OCI-LY7 (cell line): Measurements from ENCODE around the gene ABCC5. TPM values are rescaled to one million over a fixed set of nuclear protein-coding genes. Genes with fewer than 3 reads are reported as not detected.

ENCODE experiments used
- BruUV-seq: library from RNA; stranded (reverse); fragments of 400-500 nt; replicated peaks from 2 replicates; lab custom pipeline; 2021; lab: Mats Ljungman, UMichigan
- CTCF ChIA-PET: fragments of 300-600 bp; sonication (Branson Sonifier 250); formaldehyde crosslinking; loops from one replicate; lab custom pipeline; 2022; ENCODE audit warnings: antibody characterized with exemption; ENCODE audit not compliant: unreplicated experiment; lab: Charles Lee
- POLR2A ChIA-PET: fragments of 300-600 bp; sonication (Branson Sonifier 250); formaldehyde crosslinking; loops from one replicate; lab custom pipeline; 2022; ENCODE audit warnings: antibody characterized with exemption; lab: Charles Lee
- DNase-seq: peaks from one replicate; pipeline ENCODE4 v3.0.0-alpha.2; 2015; ENCODE audit warnings: low spot score
- H2AFZ ChIP-seq: fragments of 200-600 bp; sonication (generic), shearing (Covaris generic); 2 replicates; pipeline ENCODE4 v1.6.1; 2014; ENCODE audit warnings: mild to moderate bottlenecking, antibody characterized with exemption, low read length, moderate library complexity
- H3K27ac ChIP-seq: fragments of 200-600 bp; sonication (generic); 2 replicates; pipeline ENCODE4 v1.5.1; 2014; ENCODE audit warnings: mixed run types, low read depth, mild to moderate bottlenecking, moderate library complexity, low read length, inconsistent platforms; ENCODE audit not compliant: poor library complexity, severe bottlenecking
- H3K36me3 ChIP-seq: fragments of 200-600 bp; sonication (generic); 2 replicates; pipeline ENCODE4 v1.6.1; 2014; ENCODE audit warnings: mild to moderate bottlenecking, antibody characterized with exemption, low read length, moderate library complexity, mixed read lengths; ENCODE audit not compliant: insufficient read depth
- H3K4me1 ChIP-seq: fragments of 200-600 bp; sonication (generic); 2 replicates; pipeline ENCODE4 v1.5.1; 2014; ENCODE audit warnings: mild to moderate bottlenecking, low read length; ENCODE audit not compliant: insufficient read depth, poor library complexity, severe bottlenecking
- H3K4me2 ChIP-seq: fragments of 200-600 bp; sonication (generic); 2 replicates; pipeline ENCODE4 v1.6.1; 2014; ENCODE audit warnings: mild to moderate bottlenecking, low read length
- H3K4me3 ChIP-seq: fragments of 200-600 bp; sonication (generic); 2 replicates; pipeline ENCODE4 v1.5.1; 2014; ENCODE audit warnings: mild to moderate bottlenecking, low read depth, low read length; ENCODE audit not compliant: poor library complexity, severe bottlenecking
- H3K79me2 ChIP-seq: fragments of 200-600 bp; sonication (generic); 2 replicates; pipeline ENCODE4 v1.6.1; 2016; ENCODE audit warnings: low read depth, mild to moderate bottlenecking, low read length, moderate library complexity, mixed read lengths; ENCODE audit not compliant: insufficient read depth
- H3K9me2 ChIP-seq: fragments of 200-600 bp; sonication (generic); 2 replicates; pipeline ENCODE4 v1.6.1; 2016; ENCODE audit warnings: mild to moderate bottlenecking, low read length, mixed read lengths; ENCODE audit not compliant: insufficient read depth
- H3K9me3 ChIP-seq: fragments of 200-600 bp; sonication (generic); 2 replicates; pipeline ENCODE4 v1.6.1; 2014; ENCODE audit warnings: mild to moderate bottlenecking, mixed run types, low read length, mixed read lengths
- H4K20me1 ChIP-seq: fragments of 200-600 bp; sonication (generic); 2 replicates; pipeline ENCODE4 v1.6.1; 2014; ENCODE audit warnings: mild to moderate bottlenecking, antibody characterized with exemption, low read length, moderate library complexity, mixed read lengths; ENCODE audit not compliant: insufficient read depth
- EZH2phosphoT487 ChIP-seq: fragments of 200-600 bp; sonication (generic); IDR thresholded peaks from 2 replicates; pipeline ENCODE4 v1.6.1; 2018; ENCODE audit warnings: low read depth, borderline replicate concordance, mild to moderate bottlenecking, mixed run types, antibody characterized with exemption, low read length, moderate library complexity, mixed read lengths
- intact Hi-C: fragments of 100-400 bp; cut with micrococcal nuclease; formaldehyde crosslinking; loops from one replicate; pipeline ENCODE4 v1.10.0; 2022; ENCODE audit not compliant: unreplicated experiment
- total RNA-seq, 2 experiments: library from RNA; depleted of rRNA in 1 of 2; stranded (reverse); fragments of >200 nt in 1 of 2; shearing (Covaris generic) in 1 of 2; gene quantifications; 2 replicates each; pipeline ENCODE4 v1.2.3, GENCODE V29; 2014 to 2022
- TF ChIP-seq, protein P1 (sequence below): fragments of 200-600 bp; sonication (generic); conservative IDR thresholded peaks from 2 replicates; pipeline ENCODE4 v1.5.1; 2014; ENCODE audit warnings: mild to moderate bottlenecking, antibody characterized with exemption, low read length, moderate library complexity, mixed read lengths

Gene ABCC5
- total RNA-seq, 2 experiments from 2014 or later: 18.1 to 24.8 TPM

DNA sequence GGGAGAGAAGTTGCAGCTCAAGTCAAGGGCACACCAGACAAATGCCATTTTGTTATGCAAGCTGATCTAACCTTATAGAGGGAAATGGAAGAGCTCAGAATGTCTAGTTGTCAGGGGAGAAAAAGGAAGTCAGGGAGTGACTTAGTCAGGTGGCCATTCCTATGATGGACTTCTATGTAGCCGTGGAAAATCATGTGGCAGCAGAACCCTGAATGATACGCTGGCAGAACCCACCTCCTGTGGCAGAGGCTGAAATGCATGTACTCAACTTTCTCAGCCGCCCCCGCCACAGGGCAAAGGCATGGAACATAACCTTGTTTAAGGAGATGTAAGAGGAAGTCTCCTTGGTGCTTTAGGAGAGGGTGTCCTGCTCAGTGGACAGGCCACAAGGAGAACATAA, 95.3 kb downstream of the ABCC5 start:
- DNase-seq: no peak
- no peak overlapping the region for H3K4me3 ChIP-seq
- ChIA-PET POLR2A (no interaction called here), CTCF (no interaction called here)
- H3K4me1 ChIP-seq: no peaks in the 10 kb centered on the region
- no peaks in the 10 kb centered on the region for H3K9me3 ChIP-seq
- no peaks in the 10 kb centered on the region for H4K20me1 ChIP-seq
- intact Hi-C loops: no loop called here
- H3K9me2 ChIP-seq: no peaks in the 10 kb centered on the region
- BruUV-seq: no TSS peak
- H3K79me2 ChIP-seq: no peaks in the 10 kb centered on the region
- TF ChIP-seq, protein P1, sequence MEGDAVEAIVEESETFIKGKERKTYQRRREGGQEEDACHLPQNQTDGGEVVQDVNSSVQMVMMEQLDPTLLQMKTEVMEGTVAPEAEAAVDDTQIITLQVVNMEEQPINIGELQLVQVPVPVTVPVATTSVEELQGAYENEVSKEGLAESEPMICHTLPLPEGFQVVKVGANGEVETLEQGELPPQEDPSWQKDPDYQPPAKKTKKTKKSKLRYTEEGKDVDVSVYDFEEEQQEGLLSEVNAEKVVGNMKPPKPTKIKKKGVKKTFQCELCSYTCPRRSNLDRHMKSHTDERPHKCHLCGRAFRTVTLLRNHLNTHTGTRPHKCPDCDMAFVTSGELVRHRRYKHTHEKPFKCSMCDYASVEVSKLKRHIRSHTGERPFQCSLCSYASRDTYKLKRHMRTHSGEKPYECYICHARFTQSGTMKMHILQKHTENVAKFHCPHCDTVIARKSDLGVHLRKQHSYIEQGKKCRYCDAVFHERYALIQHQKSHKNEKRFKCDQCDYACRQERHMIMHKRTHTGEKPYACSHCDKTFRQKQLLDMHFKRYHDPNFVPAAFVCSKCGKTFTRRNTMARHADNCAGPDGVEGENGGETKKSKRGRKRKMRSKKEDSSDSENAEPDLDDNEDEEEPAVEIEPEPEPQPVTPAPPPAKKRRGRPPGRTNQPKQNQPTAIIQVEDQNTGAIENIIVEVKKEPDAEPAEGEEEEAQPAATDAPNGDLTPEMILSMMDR: no peak
- TF ChIP-seq EZH2phosphoT487: no peak
- H3K27ac ChIP-seq: no peak overlapping the region
- no peak overlapping the region for H2AFZ ChIP-seq
- H3K4me2 ChIP-seq: no peak overlapping the region
- peaks cover 4% of the 10 kb centered on the region; the same call in 1 of the 2 replicates for H3K36me3 ChIP-seq

DNA sequence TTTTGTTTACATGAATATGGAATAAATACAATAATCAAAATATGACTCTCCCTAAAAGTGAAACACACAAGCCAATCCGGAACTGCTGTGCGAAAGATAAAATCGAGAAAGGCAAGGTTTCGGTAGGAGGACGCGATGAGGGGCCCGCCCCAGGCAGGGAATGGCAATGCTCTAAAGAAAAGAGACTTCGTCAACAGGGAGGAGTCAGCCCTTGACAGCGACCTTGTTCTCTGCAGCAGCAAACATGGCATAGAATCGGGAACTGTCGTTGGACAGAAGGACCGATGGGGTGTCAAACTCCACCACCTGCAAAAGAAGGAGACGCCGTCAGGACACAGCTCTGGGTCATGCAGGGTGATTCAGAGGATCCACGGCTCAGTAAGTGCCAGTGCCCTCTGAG, 96.6 kb downstream of the ABCC5 start:
- Histone ChIP-seq H2AFZ (no peak overlapping the region), H3K9me2 (no peaks in the 10 kb centered on the region), H3K4me1 (no peaks in the 10 kb centered on the region), H3K4me3 (no peak overlapping the region), H3K79me2 (no peaks in the 10 kb centered on the region), H3K9me3 (no peaks in the 10 kb centered on the region), H3K27ac (no peak overlapping the region), H3K36me3 (peaks cover 4% of the 10 kb centered on the region; the same call in 1 of the 2 replicates), H3K4me2 (no peak overlapping the region), H4K20me1 (no peaks in the 10 kb centered on the region)
- DNase-seq: no peak
- intact Hi-C loops: no loop called here
- ChIA-PET CTCF (no interaction called here), POLR2A (interaction anchor here (0.6 to 1.1 kb wide), 2 partner anchors 21 to 29 kb away, joined by 3 read pairs; no protein-coding TSS in a partner anchor)
- no peak for TF ChIP-seq EZH2phosphoT487
- TF ChIP-seq, protein P1: no peak
- no TSS peak for BruUV-seq

GRCh38 chr3:183920416-183920815, 97.3 kb downstream of the ABCC5 start:
- no peak for DNase-seq
- H2AFZ ChIP-seq: no peak overlapping the region
- H3K4me3 ChIP-seq: no peak overlapping the region
- ChIA-PET POLR2A (interaction anchor here (0.6 to 1.1 kb wide), 2 partner anchors 21 to 76 kb away, joined by 3 read pairs; no protein-coding TSS in a partner anchor), CTCF (no interaction called here)
- H3K27ac ChIP-seq: no peak overlapping the region
- H3K4me2 ChIP-seq: no peak overlapping the region
- H3K9me3 ChIP-seq: no peaks in the 10 kb centered on the region
- peaks cover 2% of the 10 kb centered on the region; the same call in 1 of the 2 replicates for H3K36me3 ChIP-seq
- no peaks in the 10 kb centered on the region for H4K20me1 ChIP-seq
- TF ChIP-seq EZH2phosphoT487: no peak
- TF ChIP-seq, protein P1: no peak
- intact Hi-C loops: no loop called here
- BruUV-seq: no TSS peak
- no peaks in the 10 kb centered on the region for H3K9me2 ChIP-seq
- H3K4me1 ChIP-seq: no peaks in the 10 kb centered on the region
- H3K79me2 ChIP-seq: no peaks in the 10 kb centered on the region
